ENCODE results near the gene CEACAM5. TPM values are rescaled to one million over a fixed set of nuclear protein-coding genes. Genes with fewer than 3 reads are reported as not detected.

CEACAM5 gene
- total RNA-seq, 1 experiment from 2014 or later, result 18.1 TPM

GRCh38 chr19:41699231-41699967, 9.0 kb upstream of the CEACAM5 start:
- CTCF ChIA-PET, result interaction anchor here (0.5 kb wide), 1 partner anchor 229 kb away, joined by 13 read pairs; no protein-coding TSS in a partner anchor
- BruUV-seq (replicated peaks), result no TSS peak
- H3K4me2 ChIP-seq, result no peak overlapping the region

GRCh38 chr19:41699968-41700323, 8.5 kb upstream of the CEACAM5 start:
- no peaks in the 10 kb centered on the region for H3K9me2 ChIP-seq (ENCODE audit: insufficient read depth)

More at GRCh38 chr19:41699231-41699967, 9.0 kb upstream of the CEACAM5 start:
- Histone ChIP-seq H3K9me2 (ENCODE audit: insufficient read depth) (no peaks in the 10 kb centered on the region), H2AFZ (no peak overlapping the region), H4K20me1 (ENCODE audit: insufficient read depth) (no peaks in the 10 kb centered on the region), H3K4me1 (replicated peaks; ENCODE audit: insufficient read depth) (0 out of 2 replicates have a peak, but pooled peaks cover 10% of the 10 kb centered on the region), H3K9me3 (ENCODE audit: insufficient read depth, low read depth) (no peaks in the 10 kb centered on the region), H3F3A (ENCODE audit: insufficient read depth, low read depth) (no peaks in the 10 kb centered on the region), H3K36me3 (ENCODE audit: low read depth) (no peaks in the 10 kb centered on the region), H3K4me3 (no peak overlapping the region), H3K27ac (no peak overlapping the region), H3K79me2 (ENCODE audit: low read depth) (no peaks in the 10 kb centered on the region), H3K27me3 (ENCODE audit: insufficient read depth, low read depth) (peaks cover 8% of the 10 kb centered on the region; the same call in 1 of the 2 replicates)
- DNase-seq, result no peak
- intact Hi-C loops (cut with micrococcal nuclease; ENCODE audit: unreplicated experiment), result no loop called here
- POLR2A ChIA-PET (ENCODE audit: unreplicated experiment), result no interaction called here
- TF ChIP-seq EZH2 (IDR thresholded peaks at IDR 0.05; ENCODE audit: low read depth), result no peak
- no peak for TF ChIP-seq CTCF (conservative IDR thresholded peaks at IDR 0.05)

More at GRCh38 chr19:41699968-41700323, 8.5 kb upstream of the CEACAM5 start:
- H3K4me3 ChIP-seq, result no peak overlapping the region
- H3K27me3 ChIP-seq (ENCODE audit: insufficient read depth, low read depth), result peaks cover 8% of the 10 kb centered on the region; the same call in 1 of the 2 replicates
- H3K27ac ChIP-seq, result no peak overlapping the region
- 0 out of 2 replicates have a peak, but pooled peaks cover 10% of the 10 kb centered on the region for H3K4me1 ChIP-seq (replicated peaks; ENCODE audit: insufficient read depth)
- CTCF ChIA-PET, result no interaction called here
- TF ChIP-seq CTCF (conservative IDR thresholded peaks at IDR 0.05) (no peak), EZH2 (IDR thresholded peaks at IDR 0.05; ENCODE audit: low read depth) (no peak)
- no peak overlapping the region for H3K4me2 ChIP-seq
- no TSS peak for BruUV-seq (replicated peaks)
- POLR2A ChIA-PET (ENCODE audit: unreplicated experiment), result no interaction called here
- H3K79me2 ChIP-seq (ENCODE audit: low read depth), result no peaks in the 10 kb centered on the region
- H3F3A ChIP-seq (ENCODE audit: insufficient read depth, low read depth), result no peaks in the 10 kb centered on the region
- no peak for DNase-seq
- intact Hi-C loops (cut with micrococcal nuclease; ENCODE audit: unreplicated experiment), result no loop called here
- no peaks in the 10 kb centered on the region for H3K36me3 ChIP-seq (ENCODE audit: low read depth)
- H2AFZ ChIP-seq, result no peak overlapping the region
- H3K9me3 ChIP-seq (ENCODE audit: insufficient read depth, low read depth), result no peaks in the 10 kb centered on the region
- H4K20me1 ChIP-seq (ENCODE audit: insufficient read depth), result no peaks in the 10 kb centered on the region

Data from PC-9 (cell line).